C1 segment of cervical spinal cord (tissue), 14 donors: ENCODE results near the gene RBM15B.

Experiments
- DNase-seq, 14 donors: peaks; one replicate each; lab custom pipeline; 2025; lab: John Stamatoyannopoulos, UW

The RBM15B gene

DNA sequence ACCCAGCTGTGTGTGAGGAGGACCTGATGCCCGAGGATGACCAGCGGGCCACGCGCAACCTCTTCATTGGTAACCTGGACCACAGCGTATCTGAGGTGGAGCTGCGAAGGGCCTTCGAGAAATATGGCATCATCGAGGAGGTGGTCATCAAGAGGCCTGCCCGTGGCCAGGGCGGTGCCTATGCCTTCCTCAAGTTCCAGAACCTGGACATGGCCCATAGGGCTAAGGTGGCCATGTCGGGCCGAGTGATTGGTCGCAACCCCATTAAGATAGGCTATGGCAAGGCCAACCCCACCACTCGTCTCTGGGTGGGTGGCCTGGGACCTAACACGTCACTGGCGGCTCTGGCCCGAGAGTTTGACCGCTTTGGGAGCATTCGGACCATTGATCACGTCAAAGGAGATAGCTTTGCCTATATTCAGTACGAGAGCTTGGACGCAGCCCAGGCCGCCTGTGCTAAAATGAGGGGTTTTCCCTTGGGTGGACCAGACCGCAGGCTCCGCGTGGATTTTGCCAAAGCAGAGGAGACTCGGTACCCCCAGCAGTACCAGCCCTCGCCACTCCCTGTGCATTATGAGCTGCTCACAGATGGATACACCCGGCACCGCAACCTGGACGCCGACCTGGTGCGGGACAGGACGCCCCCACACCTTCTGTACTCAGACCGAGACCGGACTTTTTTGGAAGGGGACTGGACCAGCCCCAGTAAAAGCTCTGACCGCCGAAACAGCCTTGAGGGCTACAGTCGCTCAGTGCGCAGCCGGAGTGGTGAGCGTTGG is 1.5 kb downstream of the RBM15B start:
- no peak for DNase-seq

DNA sequence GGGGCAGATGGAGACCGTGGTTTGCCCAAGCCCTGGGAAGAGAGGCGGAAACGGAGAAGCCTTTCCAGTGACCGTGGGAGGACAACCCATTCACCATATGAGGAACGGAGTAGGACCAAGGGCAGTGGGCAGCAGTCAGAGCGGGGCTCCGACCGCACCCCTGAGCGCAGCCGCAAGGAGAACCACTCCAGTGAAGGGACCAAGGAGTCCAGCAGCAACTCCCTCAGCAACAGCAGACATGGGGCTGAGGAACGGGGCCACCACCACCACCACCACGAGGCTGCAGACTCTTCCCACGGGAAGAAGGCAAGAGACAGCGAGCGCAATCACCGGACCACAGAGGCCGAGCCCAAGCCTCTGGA is 2.0 kb downstream of the RBM15B start:
- no peak for DNase-seq

DNA sequence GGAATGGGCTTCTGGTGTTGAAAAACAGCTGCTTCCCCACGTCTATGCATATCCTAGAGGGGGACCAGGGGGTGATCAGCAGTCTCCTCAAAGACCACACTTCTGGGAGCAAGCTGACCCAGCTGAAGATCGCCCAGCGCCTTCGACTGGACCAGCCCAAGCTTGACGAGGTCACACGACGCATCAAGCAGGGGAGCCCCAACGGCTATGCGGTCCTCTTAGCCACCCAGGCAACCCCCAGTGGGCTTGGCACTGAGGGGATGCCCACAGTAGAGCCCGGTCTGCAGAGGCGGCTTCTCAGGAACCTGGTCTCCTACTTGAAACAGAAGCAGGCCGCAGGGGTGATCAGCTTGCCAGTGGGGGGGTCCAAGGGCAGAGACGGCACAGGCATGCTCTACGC is 2.5 kb downstream of the RBM15B start:
- DNase-seq = no peak

DNA sequence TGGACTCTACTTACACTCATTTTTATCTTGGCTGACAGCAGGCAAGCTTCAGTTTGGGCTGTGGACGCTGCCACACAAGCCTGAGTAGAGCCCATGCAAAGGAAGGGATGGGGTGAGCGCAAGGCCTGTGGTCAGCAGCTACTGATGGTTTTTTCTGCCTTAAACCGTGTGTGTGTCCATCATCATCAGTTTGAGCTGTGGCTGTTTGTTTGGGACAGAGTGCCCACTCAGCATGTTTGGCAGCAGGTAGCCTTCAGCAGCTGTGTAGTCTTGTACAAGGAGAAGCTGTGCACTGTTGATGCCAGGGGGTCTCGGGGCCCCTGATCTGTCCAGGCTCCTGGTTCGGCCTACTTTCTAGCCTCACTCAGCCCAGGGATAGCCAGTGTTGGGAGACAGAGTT is 3.5 kb downstream of the RBM15B start:
- DNase-seq = no peak

DNA sequence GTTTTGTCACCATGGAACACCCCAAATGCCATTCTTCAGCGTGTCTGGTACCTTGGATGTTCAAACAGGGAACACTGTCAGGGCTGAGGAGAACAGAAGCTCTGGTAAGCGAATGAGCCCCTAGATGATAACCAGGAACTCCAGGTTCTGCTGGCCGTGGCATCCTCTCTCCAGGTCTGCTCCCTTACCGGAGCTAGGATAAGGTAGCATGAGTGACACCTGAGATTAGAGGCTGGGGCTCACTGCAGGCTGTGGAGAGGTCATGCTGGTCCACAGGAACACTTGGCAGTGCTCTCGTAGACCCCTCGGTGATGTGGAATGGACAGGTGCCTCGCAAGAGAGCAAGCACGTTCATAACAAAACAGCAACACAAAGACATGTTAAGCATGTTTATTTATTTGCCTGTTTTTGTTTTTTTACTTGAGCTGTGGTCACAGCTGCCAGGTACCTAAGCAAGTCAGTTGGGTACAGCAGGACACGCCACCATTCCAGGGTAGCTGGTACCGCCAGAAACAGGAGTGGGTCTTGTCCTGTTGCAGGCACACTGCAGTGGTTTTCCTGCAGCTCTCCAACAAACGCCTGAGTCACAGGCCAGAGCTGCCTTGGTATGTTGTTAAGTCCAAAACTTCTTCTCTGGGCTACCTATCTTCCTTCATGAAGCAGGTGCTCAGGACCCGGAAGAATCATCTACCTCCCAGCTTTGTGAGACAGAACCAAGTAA is 4.6 kb downstream of the RBM15B start:
- DNase-seq = no peak

DNA sequence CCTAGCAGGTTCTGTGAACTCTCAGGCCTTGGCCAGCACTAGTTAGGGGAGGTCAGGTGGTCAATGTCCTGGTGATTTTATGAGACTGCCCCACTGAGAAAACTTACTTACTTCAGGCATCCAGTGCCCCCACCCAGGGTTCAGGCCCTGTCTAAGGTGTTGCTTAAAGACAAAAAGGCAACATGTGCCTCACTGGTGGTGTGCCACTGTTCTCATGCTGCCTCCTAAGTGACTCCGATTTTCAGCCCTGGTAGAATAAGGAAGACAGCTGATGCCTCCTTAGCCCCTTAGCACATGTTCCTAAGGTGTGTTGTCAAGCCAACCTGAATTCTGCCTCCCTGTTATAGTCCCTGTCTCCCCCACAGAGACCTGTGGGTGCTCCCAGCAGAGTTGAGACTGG is 5.3 kb downstream of the RBM15B start:
- no peak for DNase-seq

DNA sequence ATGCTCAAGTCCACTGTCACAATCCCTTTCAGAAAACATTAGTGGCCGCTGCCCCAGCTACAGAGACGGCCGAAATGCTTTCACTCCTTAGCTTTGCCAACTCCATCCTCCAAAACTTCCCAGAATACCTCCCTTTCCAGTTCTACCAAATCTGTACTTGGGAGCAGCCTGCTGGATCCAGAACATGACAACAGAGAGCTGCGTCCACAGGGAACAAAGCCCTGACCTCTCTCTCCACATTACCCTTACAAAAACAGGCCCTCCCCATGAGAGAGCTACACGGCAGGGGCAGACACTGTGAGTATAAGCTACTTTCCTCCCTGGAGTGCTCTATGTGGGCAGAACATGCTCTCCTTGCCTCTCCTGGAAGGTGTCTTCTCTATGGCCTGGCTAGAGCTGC is 6.3 kb downstream of the RBM15B start:
- DNase-seq = no peak

DNA sequence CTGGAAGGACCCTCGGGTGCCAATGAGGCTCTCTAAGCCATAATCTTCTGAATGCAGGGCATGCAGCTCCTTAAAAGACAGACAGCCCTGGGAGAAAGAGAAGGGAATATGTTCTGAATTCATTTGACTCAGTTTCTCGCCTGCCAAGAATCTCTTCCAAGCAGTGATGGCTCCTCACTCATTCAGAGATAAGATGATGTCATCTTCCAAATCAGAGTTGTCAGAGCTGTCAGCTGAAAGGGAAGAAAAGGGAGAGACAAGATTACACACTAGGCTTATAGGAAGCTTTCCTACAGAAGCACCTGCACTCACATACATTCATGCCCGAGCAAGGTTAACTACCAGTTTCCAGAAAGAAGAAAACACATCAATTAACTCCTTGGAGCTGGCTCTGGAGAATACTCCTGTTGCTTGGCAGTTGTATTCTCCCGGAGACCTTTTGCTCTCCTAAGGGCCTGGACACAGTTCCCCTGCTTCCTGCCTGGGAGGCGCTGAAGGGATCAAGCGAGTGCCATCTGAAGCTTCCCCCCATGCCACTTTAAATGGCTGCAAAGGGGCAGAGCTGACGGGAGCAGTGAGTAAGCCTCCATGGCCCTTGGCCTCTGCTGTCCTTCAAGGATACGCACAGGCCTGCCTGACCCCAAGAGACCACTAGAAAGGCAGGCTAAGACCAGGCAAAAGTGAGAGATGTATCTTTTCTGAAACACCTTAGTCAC is 7.7 kb downstream of the RBM15B start:
- DNase-seq = no peak

DNA sequence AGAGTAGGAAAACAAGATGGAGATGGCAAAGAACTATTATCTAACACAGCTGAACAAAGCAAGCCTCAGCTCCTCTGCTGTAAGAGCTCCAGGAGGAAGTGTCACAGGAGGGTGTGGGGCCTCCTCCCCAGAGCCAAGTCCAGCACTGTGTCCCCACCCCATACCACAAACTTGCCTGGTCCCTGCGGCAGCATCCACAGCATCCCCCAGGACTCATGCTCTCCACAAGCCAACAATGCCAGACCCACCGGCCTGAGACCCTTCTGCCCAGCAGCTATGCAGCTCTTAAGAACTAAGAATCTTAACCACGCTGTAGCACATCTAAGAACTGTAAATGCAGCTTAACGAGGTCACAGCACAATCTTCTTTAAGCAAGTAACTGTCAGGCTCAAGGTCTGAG is 9.1 kb downstream of the RBM15B start:
- DNase-seq = no peak

DNA sequence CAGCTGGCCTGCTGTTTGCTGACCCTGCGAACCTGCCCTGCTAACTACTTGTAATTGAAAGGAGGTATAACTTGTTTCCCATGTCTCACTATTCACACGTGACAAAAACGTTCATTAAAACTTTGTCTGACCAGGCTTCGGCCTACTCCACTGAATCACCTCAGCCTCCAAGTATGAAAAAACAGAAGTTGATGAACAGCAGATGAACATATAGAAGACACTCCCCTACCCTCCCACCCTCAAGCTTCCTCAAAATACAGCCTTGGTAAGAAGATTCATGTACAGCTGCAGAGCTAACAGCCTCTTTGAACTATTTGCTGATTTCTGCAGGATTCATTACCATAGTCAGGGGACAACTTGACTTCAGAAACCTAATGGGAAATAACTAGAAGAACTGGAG is 10.7 kb downstream of the RBM15B start:
- no peak for DNase-seq

DNA sequence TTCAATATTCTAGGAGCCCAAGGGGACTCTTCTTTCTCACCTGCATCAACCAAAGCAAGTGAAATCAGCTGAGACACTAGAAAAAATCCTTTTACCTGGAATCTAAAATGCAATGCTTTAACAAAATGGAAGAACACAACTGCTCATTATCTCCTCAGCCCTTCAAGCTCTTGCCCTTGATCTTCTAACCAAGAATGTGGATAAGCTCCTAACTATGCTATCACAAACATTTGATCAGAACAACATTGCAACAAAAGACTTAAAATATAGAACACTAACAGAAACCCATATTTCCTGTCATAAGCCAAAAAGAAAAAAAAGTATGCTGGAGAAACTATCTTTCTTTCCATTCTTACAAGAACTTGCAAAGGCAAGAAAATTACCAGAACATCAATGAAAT is 12.6 kb downstream of the RBM15B start:
- DNase-seq = no peak

DNA sequence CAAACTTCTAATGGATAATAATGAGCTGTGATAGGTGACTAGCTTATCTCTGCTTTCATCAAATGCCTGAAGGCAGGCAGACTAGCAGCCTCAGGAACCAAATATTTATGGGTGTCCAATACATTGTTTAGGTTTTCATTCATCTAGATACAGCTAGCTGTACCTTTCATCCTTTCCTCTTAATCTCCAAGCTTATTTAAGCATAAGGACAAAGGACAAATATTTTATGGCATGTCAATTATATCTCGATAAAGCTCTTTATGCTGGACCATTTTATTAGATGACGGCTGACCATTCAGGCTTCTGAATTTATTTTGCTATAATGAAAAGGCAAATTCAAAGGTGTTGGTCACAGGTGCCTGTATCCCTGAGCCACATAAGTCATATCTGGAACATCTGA is 16.9 kb downstream of the RBM15B start:
- DNase-seq = no peak

DNA sequence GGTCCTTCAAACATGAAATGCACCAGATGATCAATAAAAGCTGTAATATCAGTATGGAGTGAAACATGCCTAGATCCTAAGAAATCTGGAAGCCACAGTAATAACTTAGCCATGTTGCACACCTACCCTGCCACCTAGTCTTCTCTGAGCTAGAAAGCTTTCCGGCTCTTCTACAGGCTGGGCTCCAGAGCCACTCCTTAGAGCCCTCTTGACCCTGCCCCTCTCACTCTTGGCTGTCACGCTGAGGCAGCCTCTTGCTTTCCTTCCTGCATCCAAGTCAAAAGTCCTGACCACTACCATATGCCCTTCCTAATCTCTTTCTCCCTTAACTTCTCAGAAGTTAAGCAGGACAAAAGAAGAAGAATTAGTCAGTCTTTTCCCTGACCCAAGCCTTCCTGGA is 17.7 kb downstream of the RBM15B start:
- DNase-seq = no peak

DNA sequence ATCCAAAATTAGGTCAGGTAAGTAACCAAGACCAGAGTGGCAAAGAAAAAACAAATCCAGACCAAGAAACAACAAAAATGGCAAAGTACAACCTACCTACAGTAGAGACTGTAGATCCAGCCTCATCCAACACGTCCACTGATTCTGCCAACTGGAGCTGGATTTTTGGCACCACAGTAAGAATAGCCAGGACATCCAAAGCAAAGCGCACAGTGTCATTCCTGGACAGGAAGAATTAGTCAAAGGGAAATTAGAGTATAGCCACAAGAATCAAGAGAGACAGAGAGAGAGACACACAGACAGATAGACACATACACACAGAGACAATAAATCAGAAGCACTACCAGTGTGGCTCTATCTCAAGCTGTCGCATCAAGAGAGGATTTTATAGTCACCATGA is 31.1 kb downstream of the RBM15B start:
- DNase-seq = no peak

DNA sequence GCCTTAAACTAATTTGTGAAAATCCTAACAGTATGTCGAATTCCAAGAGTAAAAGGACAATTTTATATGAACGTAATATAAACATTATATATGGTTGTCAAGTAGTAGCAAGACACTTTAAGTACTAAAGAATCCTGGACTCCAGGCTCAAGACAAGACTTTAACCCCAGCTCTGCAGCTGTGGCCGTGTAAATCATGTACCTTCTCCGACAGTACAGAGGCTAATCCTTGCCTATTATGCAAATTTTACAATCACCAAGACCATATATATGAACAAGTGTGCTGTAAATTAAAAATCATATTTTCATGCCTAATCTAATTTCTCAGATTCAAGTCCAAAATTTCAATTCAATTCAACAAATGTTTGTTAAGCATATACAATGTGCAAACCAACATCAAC is 35.8 kb downstream of the RBM15B start:
- DNase-seq = no peak

DNA sequence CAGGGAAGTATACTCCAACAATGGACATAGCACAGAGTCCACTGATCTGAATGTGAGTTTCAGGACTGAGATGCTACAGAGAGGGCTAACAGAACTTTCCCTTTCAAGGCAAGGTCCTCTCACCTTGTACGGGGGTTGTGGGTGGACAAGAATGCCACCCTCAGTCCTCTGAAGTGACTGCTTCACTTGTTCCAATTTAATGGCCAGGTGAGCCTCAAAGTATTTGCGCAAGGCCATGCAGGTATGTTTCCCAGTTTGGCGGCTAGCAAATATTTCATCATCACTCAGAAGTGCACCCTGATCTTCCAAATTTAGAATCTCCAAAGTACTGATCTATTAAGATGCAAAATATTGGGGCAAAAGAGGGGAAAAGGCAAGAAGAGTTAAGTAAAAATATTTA is 38.1 kb downstream of the RBM15B start:
- DNase-seq = no peak

DNA sequence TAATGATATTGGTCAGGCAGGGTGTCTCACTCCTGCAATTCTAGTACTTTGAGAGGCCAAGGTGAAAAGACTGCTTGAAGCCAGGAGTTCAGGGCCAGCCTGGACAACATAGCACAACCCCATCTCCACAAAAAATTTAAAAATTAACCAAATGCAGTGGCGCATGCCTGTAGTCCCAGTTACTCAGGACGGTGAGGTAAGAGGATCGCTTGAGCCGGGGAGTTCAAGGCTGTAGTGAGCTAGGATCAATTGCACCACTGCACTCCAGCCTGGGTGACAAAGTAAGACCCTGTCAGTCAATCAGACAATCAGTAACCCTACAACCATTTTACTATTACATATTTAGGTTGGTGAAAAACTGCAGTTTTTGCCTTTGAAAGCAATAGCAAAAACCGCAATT is 43.0 kb downstream of the RBM15B start:
- no peak for DNase-seq

DNA sequence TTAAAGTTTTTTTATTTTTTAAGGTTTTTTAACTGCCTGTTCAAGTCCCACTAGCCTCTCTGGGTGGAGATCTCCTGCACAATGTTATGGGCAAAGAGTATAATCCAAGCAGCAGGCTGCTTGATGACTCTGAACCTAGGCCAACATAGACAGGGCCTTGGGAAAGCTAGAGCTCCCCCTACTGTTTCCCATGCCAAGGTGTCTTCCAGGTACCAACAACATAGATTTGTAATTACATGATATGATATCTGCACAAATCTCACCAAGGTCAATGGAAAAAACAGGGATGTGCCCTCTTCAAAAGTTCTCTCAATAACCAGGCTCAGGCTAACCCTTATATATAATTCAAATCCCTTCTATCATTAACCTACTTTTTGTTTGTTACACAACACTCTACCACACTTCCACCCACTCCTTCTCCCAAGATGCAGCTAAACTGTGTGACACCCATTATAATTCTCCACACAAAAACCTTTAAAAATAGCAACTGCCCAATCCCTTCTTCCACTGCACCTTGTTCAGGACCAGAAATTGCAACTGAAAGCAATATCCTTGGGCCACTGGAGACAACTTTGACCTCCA is 43.8 kb downstream of the RBM15B start:
- DNase-seq = peak in 3 of 14 donors; percentile 2 to 42 (median 4)

DNA sequence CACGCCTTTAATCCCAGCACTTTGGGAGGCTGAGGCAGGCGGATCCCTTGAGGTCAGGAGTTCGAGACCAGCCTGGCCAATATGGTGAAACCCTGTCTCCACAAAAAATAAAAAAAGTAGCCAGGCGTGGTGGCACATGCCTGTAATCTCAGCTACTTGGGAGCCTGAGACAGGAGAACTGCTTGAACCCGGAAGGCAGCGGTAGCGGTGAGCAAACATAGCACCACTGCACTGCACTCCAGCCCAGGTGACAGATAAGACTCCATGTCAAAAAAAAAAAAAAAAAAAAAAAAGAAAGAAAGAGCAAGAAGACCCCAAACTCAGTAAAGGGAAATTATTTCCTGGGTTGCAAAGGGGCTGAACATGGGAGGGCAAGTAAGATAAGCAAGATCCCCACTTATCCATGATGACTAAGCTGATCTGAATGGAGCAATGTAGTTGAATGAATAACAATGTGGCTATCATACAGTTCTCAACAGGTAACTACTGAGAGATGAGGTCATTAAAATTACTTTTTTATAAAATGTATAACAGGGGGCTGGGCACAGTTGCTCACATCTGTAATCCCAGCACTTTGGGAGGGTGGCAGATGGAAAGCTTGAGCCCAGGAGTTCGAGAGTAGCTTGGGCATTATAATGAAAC is 46.0 kb downstream of the RBM15B start:
- no peak for DNase-seq

DNA sequence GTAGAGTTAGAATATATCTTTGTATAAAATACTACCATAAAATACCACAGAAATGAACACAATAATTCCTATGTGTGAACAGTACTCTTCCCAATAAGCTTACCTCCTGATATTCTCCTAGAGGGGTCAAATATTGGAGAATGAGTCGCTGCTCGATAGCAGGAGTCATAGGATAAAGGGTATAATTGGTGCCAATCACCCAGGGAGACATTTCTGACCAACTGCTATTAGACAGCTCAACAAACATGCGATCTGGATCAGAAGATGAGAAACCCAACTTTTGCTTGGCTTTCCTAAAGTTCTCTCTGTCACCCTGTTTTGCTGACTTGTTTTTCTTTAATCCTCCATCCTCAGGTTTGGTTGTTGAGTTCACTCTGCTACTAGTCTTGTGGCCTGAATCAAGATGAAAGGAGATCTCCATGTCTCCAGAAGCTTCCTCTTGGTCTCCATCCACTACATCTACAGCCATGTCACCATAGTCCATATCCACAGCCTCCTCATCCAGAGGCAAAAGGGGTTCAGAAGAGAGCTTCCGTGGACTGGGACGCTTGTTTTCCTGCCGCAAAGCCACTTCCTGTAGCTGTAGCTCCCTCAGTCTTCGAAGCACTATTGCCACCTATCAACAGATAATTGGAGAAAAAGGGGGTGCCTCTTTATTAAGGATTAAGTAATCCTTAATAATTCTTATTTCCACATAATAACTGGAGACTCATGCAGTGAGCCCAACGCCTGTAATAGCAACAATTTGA is 50.4 kb downstream of the RBM15B start:
- no peak for DNase-seq
